GM21786 (cell line): Measurements from ENCODE around the gene GRAMD2A.

ENCODE experiments used
- ATAC-seq: cut with Tn5 transposase; IDR thresholded peaks from one replicate; pipeline ENCODE4 v1.9.1; 2021; ENCODE audit not compliant: unreplicated experiment

The GRAMD2A gene

DNA sequence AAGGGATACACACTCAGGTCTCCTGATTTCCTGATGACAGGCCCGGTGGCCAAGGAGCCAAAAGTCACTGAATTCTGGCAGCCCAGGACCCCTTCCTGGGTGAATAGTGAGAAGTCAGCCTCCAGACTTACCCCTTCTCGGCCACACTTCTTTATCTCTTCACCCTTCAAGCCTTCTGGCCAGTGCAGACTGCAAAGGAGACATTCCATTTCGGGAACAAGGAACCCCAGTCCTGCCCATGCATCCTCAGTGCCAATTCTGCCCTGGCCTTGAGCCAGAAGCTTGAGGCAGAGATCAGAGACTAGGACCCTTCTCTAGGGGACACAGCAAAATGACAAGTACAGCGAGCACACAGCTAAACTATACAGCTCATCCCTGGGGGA, 28.8 kb downstream of the GRAMD2A start:
- ATAC-seq: no peak

DNA sequence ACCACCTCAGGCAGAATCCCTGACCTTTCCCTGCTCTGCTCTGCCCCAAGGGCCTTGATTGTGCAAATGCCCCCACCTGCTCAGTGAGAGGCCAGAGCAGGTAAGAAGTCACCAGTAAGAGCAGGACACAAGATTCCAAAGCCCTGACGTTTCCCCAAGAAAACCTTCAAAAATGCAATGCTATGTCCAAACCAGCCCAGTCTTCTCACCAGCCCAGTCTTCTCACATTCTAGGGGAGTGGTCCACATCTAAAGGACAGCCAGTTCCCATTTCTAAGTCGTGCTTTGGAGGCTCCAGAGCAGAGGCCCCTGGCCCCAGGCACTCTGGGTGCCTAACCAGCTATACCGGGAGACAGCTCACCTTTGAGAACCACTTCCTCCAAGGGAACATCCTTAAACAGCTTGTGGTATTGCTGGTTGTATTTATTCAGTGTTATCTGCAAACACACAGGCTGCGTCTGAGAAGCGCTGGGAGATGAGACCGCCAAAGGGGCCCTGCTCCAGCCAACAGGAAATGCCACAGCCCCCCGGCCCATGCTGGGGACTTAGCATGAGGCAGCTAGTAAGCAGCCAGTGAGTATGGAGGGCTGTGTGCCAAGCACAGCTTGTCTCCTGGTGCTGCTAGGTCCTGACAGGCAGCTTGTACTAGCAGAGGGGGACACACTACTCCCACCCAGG, 29.3 kb downstream of the GRAMD2A start:
- no peak for ATAC-seq

DNA sequence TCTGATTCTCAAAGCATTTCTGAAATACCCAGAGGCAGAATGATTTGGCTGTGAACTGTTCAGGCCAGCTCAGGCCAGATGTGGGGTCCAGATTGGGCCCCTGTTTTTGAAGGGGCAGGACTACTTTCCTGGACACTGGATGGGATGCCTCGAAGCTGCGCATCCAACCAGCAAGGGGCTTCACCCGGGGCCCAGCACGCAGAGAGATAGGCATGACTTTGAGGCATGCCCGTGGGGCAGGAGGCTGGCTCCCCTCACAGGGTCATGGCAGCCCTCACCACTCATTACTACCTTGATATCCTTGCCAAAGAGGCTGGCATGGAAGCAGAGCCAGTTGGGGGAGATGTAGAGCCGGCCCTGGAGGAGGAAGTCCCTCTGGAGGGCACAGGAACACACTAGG, 30.1 kb downstream of the GRAMD2A start:
- no peak for ATAC-seq

DNA sequence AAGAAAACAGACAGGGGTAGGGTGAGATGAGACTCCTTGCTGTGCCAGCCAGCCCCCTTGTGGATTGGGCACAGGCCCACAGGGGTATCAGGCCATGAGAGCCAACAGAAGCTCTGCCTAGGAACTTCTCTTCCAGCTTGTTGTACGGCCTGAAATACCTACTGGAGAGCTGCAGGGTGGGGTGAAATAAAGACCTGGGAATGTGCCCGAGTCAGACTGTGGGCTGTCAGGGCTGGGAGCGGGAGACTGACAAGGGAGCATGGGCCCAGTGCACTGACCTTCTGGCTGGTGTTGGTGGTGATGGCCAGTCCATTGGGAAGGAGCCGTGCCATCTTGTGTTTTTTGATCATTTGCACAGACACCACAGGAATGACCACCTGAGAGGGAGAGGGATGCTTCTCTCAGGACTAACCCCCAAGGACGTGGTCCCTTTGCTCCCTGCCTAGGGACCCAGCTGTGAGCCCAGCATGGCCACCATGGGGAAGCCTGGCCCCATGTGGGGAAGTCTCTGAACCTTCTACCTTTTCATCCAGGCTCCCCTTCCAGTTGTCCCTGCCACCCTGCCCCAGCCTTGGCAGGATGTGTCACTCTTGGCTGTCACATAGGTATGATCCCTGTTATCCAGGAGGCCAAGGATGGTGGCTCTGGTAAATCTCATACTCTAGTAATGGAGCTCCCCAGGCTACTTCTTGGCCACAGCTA, 30.7 kb downstream of the GRAMD2A start:
- no peak for ATAC-seq

DNA sequence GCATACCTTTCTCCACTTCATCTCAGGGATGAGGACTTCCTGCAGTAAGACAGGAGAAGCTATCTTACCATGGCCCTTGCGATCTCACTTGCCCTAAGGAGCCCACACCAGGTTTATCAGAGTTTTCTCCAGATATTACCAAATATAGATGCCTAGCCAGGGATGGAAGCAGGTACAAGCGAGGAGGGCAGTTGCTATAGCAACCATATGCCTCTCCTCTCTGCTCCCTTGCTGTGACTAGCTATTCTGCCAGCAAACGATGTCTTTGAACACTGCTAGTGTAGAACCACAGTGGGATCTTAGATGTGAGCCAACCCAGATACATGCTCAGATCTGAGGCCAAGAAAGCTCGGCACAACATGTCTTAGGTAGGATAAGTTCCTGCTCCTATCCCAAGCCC, 33.9 kb downstream of the GRAMD2A start:
- no peak for ATAC-seq

DNA sequence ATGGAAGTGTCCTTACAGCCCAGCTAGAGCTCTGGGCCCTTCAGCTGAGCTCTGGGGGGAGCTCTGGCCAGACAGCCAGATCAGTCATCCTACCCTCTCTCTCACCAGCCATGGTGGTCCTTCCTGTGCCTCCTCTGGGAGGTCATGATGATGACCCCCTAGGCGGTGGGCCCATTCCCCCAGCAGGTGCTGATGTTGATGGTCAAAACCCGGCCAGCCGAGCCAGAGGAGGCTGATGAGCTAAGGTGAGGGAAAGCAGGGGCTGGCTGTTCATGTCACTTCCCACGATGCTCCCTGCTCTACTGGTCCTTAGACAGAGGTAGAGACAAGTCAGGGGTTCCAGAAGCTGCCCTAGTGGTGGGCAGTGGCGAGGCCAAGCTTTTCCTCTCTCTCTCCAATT, 35.0 kb downstream of the GRAMD2A start:
- ATAC-seq: no peak

DNA sequence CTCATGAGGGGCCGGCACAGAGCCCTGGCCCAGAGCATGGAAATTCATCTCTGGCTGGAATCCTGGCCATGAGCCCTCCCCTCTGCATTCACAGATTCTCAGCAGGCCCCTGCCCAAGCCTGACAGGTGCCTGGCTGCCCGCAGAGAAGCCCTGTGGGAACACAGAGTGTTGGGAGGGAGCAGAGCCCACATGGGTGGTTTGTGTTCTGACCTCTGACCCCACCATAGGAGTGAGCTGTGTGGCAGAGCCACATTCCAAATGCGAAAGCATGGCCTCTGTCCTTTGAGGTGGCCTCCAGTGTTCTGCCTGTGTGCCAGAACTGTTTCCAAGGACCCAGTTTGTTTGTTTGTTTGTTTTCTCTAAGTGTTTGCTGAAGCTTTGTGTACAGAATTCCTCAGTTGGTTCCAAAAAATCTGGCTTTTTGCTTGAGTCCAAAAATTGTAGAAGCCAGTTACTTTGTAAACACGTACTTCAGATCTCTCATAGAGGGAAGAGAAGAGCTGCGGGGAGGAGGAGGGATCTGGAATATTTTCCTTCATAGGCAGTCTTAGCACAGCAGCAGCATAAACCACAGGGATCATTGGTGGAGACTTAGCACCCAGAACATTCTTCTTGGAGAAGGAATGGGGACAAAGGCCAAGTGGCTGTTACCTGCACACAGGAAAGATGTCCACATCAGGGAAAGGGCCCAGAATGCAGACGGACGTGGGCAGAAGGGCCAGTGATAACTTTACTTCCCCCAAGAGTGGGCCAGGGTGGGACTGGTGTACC, 36.0 kb downstream of the GRAMD2A start:
- ATAC-seq: no peak

DNA sequence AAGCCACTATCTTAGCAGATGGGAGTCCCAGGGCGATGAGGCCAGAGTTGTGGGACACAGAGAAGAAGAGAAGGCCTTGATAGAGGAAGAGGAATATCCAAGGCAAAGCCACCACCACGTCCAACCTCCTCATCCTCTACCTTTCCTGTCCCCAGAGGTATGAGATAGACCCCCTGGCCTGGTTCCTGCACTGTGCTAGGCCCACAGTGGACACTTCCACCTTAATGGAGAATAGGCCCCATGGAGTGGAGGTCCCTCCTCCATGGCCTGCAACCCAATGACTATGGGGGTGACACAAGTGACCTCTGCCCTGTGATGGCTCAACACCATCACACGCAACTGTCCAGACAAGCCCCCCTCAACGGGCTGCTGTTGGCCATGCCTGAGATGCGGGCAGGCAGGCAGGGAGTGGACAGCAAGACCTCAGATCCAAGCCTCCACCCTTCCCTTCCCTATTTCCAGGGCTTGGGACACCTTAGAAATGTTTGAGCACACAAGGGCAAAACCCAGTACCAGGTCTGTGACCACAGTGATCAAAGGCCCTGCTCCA, 36.8 kb downstream of the GRAMD2A start:
- ATAC-seq: no peak

DNA sequence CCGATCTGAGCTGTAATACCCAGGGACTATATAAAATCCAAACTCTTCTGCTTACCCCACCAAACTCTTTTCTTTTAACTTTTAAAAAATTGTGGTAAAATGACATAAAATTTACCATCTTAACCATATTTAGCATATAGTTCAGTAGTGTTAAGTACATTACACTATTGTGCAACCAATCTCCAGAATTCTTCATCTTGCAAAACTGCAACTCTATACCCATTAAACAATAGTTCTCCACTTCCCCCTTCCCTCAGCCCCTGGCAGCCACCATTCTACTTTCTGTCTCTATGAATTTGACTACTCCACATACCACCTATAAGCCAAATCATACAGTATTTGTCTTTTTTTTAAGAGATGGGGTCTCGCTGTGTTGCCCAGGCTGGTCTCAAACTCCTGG, 40.7 kb downstream of the GRAMD2A start:
- ATAC-seq: no peak

DNA sequence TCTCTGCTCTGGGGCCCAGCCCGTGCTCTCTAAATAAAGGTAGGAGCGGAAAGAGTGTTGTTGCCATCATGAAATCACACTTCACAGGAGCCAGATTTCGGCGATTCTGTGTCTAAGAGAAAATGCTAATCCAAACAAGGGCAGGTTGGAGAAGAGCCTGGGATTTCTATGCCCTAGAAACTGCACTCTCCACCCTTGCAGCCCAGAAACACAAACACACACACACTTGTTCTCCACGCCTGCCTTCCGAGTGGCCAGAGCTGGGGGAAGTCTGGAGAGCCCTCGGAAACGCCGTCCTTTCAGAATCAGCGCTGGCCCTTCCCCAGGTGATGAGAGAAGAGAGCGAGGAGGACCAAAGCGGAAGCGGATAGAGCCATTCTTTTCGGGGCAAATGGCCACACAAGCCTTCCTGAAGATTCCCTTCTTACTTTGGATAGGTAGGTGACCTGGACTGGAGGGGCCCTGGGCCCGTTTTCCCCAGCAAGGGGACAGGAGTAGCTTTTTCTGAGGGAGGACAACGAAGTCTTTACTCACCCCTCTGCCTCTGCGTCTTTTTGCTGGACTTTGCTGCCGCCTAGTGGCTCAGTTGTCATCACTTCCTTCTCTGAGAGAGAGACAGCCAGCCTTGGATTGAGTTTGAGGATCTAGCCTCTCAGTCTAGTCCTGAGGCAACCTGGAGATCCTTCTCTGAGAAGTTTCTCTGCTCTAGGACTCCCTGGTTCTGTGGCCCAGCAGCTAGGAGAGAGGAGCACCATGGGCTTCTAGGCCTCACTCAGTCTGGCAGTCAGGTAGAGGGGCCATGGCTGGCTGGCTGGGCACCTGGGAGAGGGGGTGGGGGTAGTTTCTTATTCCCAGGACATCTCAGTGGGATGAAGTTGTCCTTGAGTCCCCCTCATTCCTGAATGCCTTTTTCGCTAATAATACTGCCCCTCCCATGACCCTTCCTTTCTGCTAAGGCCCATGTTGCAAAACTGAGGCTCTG, 41.7 kb downstream of the GRAMD2A start:
- ATAC-seq: no peak

DNA sequence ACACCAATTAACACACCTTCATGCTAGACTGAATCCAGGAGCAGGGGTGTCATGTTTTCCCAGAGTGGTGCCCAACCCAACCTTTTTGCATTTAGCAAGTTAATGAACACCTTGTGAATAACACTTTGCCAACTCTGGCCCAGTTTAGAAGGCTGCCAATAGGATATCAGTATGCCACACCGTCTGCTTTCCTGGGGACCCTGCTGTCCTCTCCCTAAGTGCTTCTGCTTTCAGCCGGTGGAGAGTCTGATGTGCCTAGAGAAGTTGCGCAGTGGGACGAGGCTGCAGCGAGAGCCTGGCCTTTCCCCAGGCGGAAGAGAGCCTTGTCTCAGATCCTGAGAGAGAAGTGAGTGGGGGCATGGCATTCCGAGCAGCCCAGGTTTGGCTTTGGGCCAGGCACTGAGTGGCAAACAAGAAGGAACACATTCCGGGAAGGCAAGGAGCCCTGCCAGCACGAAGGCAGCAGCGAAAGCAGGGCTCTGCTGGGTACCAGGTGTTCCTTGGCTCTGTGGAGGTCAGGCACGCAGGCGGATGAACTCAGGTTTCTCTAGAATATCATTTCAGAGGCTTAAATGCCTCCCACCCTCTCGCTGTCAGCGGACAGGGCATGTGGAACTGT, 42.5 kb downstream of the GRAMD2A start:
- no peak for ATAC-seq

DNA sequence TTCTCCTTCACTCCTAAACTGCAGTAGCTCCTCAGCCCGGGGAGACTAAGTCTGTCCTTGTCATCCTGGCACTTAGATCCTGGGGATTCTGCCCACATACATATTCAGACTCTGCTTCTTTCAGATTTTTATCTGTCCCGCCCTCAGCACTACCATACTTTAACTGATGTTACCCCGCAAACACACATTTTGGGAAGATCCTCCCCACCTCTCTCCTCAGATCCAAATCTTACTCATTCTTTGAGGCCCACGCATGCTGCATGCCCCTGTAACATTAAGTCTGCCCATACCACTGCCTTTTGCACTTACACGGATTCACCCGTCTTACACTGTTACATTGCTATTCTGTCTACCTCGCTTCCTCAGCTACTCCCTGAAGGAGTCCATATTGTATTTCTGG, 43.3 kb downstream of the GRAMD2A start:
- no peak for ATAC-seq

DNA sequence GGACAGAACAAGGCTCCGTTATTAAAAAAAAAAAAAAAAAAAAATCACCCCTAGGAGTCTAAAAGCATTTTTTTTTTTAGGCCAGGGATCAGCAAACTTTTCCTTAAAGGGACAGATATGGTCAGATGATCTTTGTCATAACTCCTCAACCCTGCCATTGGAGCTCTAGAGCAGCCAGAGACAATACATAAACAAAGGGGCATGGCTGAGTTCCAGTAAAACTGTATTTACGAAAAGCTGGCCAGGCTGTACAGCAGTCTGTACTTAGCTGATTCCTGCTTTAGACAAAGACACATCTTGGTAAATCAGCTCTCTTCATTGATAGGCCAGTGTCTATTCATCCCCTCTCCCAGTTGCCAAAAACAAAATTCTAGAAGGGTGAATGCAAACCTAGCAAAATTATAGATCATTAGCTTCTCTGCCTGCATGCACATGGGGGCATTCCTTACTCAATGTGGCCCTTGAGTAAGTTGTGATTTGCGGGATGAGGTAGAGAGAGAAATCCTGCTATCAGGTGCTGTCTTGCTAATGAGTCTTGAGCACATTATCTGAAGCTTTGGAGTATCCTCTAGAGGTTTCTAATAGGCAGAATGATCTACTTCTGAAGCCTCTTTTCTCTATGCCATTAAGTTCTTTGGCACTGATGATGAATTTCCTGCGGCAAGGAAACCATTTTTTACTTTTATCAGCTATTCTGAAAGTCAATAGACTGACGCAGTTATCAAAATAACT, 44.2 kb downstream of the GRAMD2A start:
- ATAC-seq: no peak

DNA sequence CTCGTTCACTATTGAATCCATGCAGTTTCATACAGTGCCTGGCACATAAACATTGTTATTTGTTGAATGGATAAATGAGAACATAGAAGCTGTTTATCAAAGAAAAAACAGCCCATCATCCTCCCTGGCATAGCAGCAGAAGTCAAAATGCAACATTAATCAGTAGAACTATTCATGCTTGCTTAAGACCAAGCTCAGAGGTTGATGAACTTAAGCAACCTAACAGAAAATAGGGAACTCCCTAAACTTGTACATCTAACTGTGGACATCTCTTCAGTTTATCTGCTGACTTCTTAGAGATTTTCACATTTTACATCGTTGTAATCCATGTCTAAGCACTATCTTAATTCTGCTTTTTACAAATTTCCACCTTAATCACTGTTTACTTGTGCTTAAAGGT, 50.2 kb downstream of the GRAMD2A start:
- ATAC-seq: no peak

DNA sequence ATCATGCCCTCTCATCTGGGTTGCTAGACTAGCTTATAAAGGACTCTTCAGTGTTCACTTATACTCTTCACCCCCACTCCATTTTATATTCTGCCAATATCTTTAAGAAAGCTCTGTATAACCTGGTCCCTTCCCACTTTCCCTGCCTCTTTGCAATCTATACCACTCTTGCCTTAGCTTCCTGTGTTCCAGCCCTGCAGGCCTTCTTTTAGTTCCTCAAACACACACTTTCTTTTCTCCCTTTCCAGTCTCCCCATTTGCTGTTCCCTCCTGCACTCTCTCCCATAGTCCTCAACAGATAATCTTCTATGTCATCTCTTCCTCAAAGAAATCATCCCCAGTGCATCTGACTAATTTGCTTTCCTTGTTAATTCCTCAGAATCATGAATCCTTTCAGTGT, 50.7 kb downstream of the GRAMD2A start:
- no peak for ATAC-seq

DNA sequence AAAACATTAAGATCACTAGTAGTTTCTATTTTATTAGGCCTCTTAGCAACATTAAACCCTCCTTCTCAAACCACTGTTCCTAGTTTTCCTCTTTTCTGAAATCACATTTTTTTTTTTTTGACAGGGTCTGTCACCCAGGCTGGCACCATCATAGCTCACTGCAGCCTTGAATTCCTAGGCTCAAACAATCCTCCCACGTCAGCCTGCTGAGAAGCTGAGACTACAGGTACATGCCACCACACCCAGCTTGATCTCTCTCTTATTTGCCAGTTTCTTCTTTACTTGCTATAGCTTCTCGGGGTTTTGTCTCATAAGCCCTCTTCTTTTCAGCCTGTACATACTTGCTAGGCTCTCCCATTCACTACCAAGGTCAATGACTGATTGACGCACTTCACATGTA, 51.4 kb downstream of the GRAMD2A start:
- no peak for ATAC-seq

DNA sequence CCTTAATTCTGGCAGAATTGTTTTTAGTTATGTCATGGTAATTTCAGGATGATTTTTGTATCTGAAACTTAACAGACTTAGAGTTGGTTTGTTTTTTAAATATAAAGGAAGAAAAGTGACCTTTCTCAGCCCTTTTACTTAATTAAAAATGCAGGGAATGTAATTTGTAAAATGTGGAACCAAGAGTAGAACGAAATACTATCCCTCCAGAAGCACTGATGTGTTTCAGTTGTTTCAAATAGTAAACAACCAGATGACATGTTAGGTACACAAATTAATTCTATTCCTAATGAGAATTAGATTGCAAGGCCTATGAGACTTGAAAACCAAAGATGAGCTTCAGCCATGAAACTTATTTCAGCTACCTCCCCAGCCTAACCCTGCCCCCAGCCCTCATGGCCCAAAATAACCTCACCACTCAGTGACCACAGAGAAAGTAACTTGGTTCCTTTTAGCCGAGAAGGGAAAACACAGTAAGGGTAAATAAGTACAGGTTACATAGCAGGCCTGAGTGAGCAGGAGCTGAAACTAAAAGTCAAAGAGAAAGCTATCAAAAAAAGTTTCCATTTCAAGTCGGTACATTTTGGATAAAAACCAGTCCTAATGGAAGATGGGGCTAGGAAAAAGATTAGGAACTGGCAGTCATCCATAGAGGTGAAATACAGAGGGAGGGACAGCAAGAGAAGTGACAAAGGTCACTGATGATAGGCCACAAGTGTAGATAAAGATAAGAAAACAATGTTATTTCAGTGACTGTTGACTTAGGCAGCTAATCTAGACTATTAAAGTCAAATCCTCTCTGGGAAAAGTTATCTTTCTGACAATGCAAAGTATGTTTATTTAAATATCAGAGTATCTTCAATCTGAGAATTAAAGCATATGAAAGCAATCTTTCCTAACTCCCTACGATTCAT, 56.2 kb downstream of the GRAMD2A start:
- peak; percentile 100 for ATAC-seq

DNA sequence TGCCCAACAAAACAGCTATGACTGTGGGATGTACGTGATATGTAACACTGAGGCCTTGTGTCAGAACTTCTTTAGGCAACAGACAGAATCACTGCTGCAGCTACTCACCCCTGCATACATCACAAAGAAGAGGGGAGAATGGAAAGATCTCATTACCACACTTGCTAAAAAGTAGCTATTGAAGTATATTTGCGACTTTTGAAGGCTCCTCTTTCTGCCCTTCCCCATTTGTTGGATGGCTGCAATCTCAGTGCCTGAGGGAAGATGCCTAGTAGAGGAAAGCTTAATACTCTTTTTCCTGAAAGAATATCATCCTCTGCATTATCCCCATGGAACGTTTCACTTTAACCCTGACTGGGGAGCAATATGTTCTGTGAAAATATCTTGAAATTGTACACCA, 57.5 kb downstream of the GRAMD2A start:
- ATAC-seq: no peak

DNA sequence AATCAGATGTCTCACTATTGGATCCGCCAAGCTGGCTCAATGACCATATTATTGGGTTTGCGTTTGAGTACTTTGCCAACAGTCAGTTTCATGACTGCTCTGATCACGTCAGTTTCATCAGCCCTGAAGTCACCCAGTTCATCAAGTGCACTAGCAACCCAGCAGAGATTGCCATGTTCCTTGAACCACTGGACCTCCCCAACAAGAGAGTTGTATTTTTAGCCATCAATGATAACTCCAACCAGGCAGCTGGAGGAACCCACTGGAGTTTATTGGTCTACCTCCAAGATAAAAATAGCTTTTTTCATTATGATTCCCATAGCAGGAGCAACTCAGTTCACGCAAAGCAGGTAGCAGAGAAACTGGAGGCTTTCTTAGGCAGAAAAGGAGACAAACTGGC, 57.9 kb downstream of the GRAMD2A start:
- ATAC-seq: no peak
